Measurements from ENCODE around the gene PPP2R1A.

DNA sequence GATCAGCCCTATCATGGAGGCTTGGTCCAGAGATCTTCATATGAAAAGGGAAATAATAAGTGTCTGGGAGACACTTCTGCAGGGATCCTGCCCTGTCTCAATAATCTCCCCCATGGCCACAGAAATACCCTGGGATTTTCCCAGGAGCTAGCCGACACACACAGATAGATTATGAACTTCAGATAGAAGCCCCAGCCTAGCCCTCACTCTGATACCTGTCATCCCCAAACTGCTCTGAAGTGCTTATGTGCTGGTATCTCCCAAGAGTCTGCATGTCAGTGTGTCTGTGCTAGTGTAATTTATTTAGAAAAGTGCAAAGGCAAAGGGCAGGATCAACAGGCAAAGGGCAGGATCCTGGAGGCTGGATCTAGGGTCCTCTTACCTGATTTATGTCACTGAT lies 40.8 kb downstream of the PPP2R1A start:
- TF ChIP-seq, protein P1, sequence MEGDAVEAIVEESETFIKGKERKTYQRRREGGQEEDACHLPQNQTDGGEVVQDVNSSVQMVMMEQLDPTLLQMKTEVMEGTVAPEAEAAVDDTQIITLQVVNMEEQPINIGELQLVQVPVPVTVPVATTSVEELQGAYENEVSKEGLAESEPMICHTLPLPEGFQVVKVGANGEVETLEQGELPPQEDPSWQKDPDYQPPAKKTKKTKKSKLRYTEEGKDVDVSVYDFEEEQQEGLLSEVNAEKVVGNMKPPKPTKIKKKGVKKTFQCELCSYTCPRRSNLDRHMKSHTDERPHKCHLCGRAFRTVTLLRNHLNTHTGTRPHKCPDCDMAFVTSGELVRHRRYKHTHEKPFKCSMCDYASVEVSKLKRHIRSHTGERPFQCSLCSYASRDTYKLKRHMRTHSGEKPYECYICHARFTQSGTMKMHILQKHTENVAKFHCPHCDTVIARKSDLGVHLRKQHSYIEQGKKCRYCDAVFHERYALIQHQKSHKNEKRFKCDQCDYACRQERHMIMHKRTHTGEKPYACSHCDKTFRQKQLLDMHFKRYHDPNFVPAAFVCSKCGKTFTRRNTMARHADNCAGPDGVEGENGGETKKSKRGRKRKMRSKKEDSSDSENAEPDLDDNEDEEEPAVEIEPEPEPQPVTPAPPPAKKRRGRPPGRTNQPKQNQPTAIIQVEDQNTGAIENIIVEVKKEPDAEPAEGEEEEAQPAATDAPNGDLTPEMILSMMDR (IDR thresholded peaks at IDR 0.05), result no peak
- no peak for TF ChIP-seq POLR2A (IDR thresholded peaks at IDR 0.05)
